Peyer's patch (tissue), 4 donors: Measurements from ENCODE around the gene REC114. TPM values are rescaled to one million over a fixed set of nuclear protein-coding genes. Genes with fewer than 3 reads are reported as not detected.

Source experiments
- DNase-seq, 3 donors: peaks; one replicate each; pipeline ENCODE4 v3.0.0-alpha.2; 2017 to 2019
- H3K27ac ChIP-seq, 4 donors: fragments of 200-600 bp; sonication (generic); one replicate each; pipeline ENCODE4 v1.5.1; 2016 to 2019
- H3K27me3 ChIP-seq, 2 donors: fragments of 200-600 bp; sonication (generic); one replicate each; pipeline ENCODE4 v1.5.1; 2019
- H3K36me3 ChIP-seq, 3 donors: fragments of 200-600 bp; sonication (generic); one replicate each; pipeline ENCODE4 v1.5.1; 2016 to 2019
- H3K4me1 ChIP-seq, 4 donors: fragments of 200-600 bp; sonication (generic); one replicate each; pipeline ENCODE4 v1.5.1; 2016 to 2019
- H3K4me3 ChIP-seq, 4 donors: fragments of 200-600 bp; sonication (generic); 1 replicate in 3 of 4; 2 replicates in 1 of 4; pipeline ENCODE4 v1.5.1; 2016 to 2019; ENCODE audit warnings: mild to moderate bottlenecking in 1 of 4
- H3K9me3 ChIP-seq, 4 donors: fragments of 200-600 bp; sonication (generic); one replicate each; pipeline ENCODE4 v1.5.1; 2016 to 2019; ENCODE audit warnings: mild to moderate bottlenecking in 1 of 4
- POLR2A ChIP-seq, 2 donors: fragments of 450-650 bp; IDR thresholded peaks; one replicate each; pipeline ENCODE4 v1.5.1; 2017; ENCODE audit warnings: antibody characterized with exemption in 2 of 2, mild to moderate bottlenecking in 2 of 2, moderate library complexity in 2 of 2
- total RNA-seq, 4 donors: library from RNA; depleted of rRNA; stranded (reverse); fragments of >200 nt; gene quantifications; one replicate each; pipeline ENCODE4 v1.1.0, GENCODE V29; 2016
- TF ChIP-seq, protein P1 (sequence below), 6 experiments: fragments of 450-650 bp in 4 of 6; fragments of 200-600 bp in 2 of 6; sonication (generic) in 1 of 6; IDR thresholded peaks; one replicate each; pipeline ENCODE4 v1.5.1; 2017 to 2019; ENCODE audit warnings: antibody characterized with exemption in 6 of 6, mild to moderate bottlenecking in 3 of 6, moderate library complexity in 1 of 6

REC114 gene
- total RNA-seq, 4 donors from 2014 or later, result not detected

DNA sequence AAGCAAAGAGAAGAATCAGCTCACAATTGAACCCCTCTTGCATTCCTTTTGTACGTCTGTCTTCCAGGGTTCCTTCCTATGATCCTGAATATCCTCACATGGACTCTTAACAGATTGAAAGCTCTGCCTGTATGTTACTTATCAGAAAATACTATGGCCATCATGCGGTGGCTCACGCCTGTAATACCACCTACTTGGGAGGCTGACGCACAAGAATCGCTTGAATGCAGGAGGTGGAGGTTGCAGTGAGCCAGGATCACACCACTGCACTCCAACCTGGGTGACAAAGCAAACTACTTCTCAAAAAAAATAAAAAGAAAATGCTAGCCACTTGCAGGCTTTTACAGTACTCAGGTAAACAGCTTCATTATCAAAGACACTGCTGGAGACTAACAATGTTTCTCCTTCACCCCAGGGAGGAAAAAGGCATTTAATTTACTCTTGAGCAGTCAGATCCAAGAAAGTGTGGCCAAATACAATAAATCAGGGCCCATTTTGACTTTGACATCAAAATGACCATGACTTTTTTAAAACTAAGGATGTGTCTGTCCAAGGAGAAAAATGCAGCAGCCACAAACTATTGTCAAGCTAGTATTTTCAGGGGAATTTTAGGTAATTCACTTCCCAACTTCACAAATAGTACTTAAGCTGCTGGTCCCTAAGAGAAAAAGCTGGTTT is 162.9 kb downstream of the REC114 start:
- Histone ChIP-seq H3K27me3 (no peaks in the 10 kb centered on the region), H3K4me3 (no peak overlapping the region), H3K9me3 (no peaks in the 10 kb centered on the region), H3K36me3 (no peaks in the 10 kb centered on the region), H3K4me1 (peaks cover 0 to 28% (median 3%) of the 10 kb centered on the region in 4 donors), H3K27ac (no peak overlapping the region)
- DNase-seq, result no peak
- TF ChIP-seq, protein P1, sequence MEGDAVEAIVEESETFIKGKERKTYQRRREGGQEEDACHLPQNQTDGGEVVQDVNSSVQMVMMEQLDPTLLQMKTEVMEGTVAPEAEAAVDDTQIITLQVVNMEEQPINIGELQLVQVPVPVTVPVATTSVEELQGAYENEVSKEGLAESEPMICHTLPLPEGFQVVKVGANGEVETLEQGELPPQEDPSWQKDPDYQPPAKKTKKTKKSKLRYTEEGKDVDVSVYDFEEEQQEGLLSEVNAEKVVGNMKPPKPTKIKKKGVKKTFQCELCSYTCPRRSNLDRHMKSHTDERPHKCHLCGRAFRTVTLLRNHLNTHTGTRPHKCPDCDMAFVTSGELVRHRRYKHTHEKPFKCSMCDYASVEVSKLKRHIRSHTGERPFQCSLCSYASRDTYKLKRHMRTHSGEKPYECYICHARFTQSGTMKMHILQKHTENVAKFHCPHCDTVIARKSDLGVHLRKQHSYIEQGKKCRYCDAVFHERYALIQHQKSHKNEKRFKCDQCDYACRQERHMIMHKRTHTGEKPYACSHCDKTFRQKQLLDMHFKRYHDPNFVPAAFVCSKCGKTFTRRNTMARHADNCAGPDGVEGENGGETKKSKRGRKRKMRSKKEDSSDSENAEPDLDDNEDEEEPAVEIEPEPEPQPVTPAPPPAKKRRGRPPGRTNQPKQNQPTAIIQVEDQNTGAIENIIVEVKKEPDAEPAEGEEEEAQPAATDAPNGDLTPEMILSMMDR (IDR thresholded peaks at IDR 0.05), result no peak
- no peak for TF ChIP-seq POLR2A (IDR thresholded peaks at IDR 0.05)

- Histone ChIP-seq H3K36me3 (no peaks in the 10 kb centered on the region), H3K27ac (no peak overlapping the region), H3K4me3 (no peak overlapping the region), H3K27me3 (no peaks in the 10 kb centered on the region), H3K4me1 (peaks cover 0 to 13% (median 0%) of the 10 kb centered on the region in 4 donors), H3K9me3 (no peaks in the 10 kb centered on the region)
- TF ChIP-seq, protein P1 (IDR thresholded peaks at IDR 0.05), result no peak
- no peak for TF ChIP-seq POLR2A (IDR thresholded peaks at IDR 0.05)
- DNase-seq, result no peak
These were observed 164.4 kb downstream of the REC114 start for GRCh38 chr15:73607405-73607804.

- Histone ChIP-seq H3K4me1 (peaks cover 0 to 9% (median 0%) of the 10 kb centered on the region in 4 donors), H3K9me3 (no peaks in the 10 kb centered on the region), H3K36me3 (no peaks in the 10 kb centered on the region), H3K4me3 (no peak overlapping the region), H3K27me3 (no peaks in the 10 kb centered on the region), H3K27ac (no peak overlapping the region)
- no peak for DNase-seq
- TF ChIP-seq POLR2A (IDR thresholded peaks at IDR 0.05), result no peak
- TF ChIP-seq, protein P1 (IDR thresholded peaks at IDR 0.05), result no peak
These were observed 164.9 kb downstream of the REC114 start for GRCh38 chr15:73607843-73608242.

- Histone ChIP-seq H3K4me1 (peaks cover 0 to 4% (median 0%) of the 10 kb centered on the region in 4 donors), H3K4me3 (no peak overlapping the region), H3K9me3 (no peaks in the 10 kb centered on the region), H3K27ac (no peak overlapping the region), H3K27me3 (no peaks in the 10 kb centered on the region), H3K36me3 (no peaks in the 10 kb centered on the region)
- DNase-seq, result no peak
- TF ChIP-seq, protein P1 (IDR thresholded peaks at IDR 0.05), result no peak
- no peak for TF ChIP-seq POLR2A (IDR thresholded peaks at IDR 0.05)
These were observed 165.5 kb downstream of the REC114 start for GRCh38 chr15:73608475-73608874.

- Histone ChIP-seq H3K9me3 (no peaks in the 10 kb centered on the region), H3K27ac (no peak overlapping the region), H3K27me3 (no peaks in the 10 kb centered on the region), H3K4me1 (peaks cover 0 to 4% (median 0%) of the 10 kb centered on the region in 4 donors), H3K36me3 (no peaks in the 10 kb centered on the region), H3K4me3 (no peak overlapping the region)
- no peak for DNase-seq
- TF ChIP-seq, protein P1 (IDR thresholded peaks at IDR 0.05), result no peak
- no peak for TF ChIP-seq POLR2A (IDR thresholded peaks at IDR 0.05)
These were observed 166.0 kb downstream of the REC114 start for GRCh38 chr15:73608941-73609340.

Other genes with a start within 250 kb of the REC114 start
- under 1 TPM in 2 of 4 donors, not detected in 2; 0.18 to 0.85 TPM for gene HCN4, start 74.2 kb upstream of the REC114 start, total RNA-seq
- gene NPTN, start 190.2 kb downstream of the REC114 start, total RNA-seq, result 100 to 1,000 TPM in 3 of 4 donors, 10 to 100 TPM in 1; 66.0 to 173 (median 133) TPM
- 10 to 100 TPM; 22.8 to 48.7 (median 30.8) TPM for gene CD276, start 241.2 kb downstream of the REC114 start, total RNA-seq